Mesothelial cell of epicardium (in vitro differentiated cells): Measurements from ENCODE around the gene SLC22A5. TPM values are rescaled to one million over a fixed set of nuclear protein-coding genes. Genes with fewer than 3 reads are reported as not detected.
A peak's percentile ranks its signal among the peaks of the same experiment; 100 is the strongest.

Source experiments
- DNase-seq, 2 experiments: peaks; one replicate each; pipeline ENCODE4 v3.0.0; 2021; ENCODE audit warnings: low spot score in 2 of 2; ENCODE audit not compliant: unreplicated experiment in 2 of 2
- H3K27ac Mint-ChIP-seq: 2 replicates; pipeline ENCODE4 v1.8.0; 2021; ENCODE audit warnings: mixed read lengths
- H3K27me3 Mint-ChIP-seq: 2 replicates; pipeline ENCODE4 v1.8.0; 2021; ENCODE audit warnings: low read depth, mixed read lengths
- H3K36me3 Mint-ChIP-seq: 2 replicates; pipeline ENCODE4 v1.8.0; 2021; ENCODE audit warnings: mixed read lengths
- H3K4me1 Mint-ChIP-seq: 2 replicates; pipeline ENCODE4 v1.8.0; 2021; ENCODE audit warnings: mixed read lengths
- H3K4me3 Mint-ChIP-seq: 2 replicates; pipeline ENCODE4 v1.8.0; 2021; ENCODE audit warnings: mild to moderate bottlenecking, moderate library complexity, mixed read lengths
- H3K9me3 Mint-ChIP-seq: 2 replicates; pipeline ENCODE4 v1.8.0; 2021; ENCODE audit warnings: mixed read lengths
- total RNA-seq: library from RNA; stranded (reverse); gene quantifications from 3 replicates; pipeline ENCODE4 v1.2.1, GENCODE V29; 2021
- TF ChIP-seq, protein P1 (sequence below): fragments of 200-600 bp; sonication (generic); IDR thresholded peaks from one replicate; pipeline ENCODE4 v1.5.0; 2021; ENCODE audit warnings: antibody characterized with exemption; ENCODE audit not compliant: unreplicated experiment

The SLC22A5 gene
- total RNA-seq, 1 donor from 2014 or later = 31.1 TPM

DNA sequence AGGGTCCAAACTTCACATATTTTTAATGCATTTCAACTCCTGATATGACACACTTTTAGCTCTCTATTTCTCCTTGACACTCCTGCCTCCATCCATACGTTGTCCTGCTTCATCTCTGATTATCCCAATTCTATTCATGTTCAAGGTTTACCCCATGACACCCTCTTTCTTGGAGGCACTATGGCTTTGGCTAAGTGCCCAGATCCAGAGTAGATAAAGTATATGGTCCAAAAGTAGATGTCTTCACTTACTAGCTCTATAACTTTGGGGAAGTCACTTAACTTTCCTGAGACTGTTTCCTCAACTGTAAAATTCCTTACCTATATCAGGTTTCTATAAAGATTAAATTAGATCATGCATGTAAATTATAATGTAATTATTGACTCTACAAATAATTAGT is 36.1 kb downstream of the SLC22A5 start:
- H3K4me3 Mint-ChIP-seq = no peak overlapping the region
- DNase-seq = no peak
- TF ChIP-seq, protein P1, sequence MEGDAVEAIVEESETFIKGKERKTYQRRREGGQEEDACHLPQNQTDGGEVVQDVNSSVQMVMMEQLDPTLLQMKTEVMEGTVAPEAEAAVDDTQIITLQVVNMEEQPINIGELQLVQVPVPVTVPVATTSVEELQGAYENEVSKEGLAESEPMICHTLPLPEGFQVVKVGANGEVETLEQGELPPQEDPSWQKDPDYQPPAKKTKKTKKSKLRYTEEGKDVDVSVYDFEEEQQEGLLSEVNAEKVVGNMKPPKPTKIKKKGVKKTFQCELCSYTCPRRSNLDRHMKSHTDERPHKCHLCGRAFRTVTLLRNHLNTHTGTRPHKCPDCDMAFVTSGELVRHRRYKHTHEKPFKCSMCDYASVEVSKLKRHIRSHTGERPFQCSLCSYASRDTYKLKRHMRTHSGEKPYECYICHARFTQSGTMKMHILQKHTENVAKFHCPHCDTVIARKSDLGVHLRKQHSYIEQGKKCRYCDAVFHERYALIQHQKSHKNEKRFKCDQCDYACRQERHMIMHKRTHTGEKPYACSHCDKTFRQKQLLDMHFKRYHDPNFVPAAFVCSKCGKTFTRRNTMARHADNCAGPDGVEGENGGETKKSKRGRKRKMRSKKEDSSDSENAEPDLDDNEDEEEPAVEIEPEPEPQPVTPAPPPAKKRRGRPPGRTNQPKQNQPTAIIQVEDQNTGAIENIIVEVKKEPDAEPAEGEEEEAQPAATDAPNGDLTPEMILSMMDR = no peak
- peaks cover 28% of the 10 kb centered on the region for H3K9me3 Mint-ChIP-seq
- H3K27ac Mint-ChIP-seq = no peak overlapping the region
- H3K36me3 Mint-ChIP-seq = peaks cover 5% of the 10 kb centered on the region
- H3K27me3 Mint-ChIP-seq = no peaks in the 10 kb centered on the region
- peaks cover 19% of the 10 kb centered on the region for H3K4me1 Mint-ChIP-seq

DNA sequence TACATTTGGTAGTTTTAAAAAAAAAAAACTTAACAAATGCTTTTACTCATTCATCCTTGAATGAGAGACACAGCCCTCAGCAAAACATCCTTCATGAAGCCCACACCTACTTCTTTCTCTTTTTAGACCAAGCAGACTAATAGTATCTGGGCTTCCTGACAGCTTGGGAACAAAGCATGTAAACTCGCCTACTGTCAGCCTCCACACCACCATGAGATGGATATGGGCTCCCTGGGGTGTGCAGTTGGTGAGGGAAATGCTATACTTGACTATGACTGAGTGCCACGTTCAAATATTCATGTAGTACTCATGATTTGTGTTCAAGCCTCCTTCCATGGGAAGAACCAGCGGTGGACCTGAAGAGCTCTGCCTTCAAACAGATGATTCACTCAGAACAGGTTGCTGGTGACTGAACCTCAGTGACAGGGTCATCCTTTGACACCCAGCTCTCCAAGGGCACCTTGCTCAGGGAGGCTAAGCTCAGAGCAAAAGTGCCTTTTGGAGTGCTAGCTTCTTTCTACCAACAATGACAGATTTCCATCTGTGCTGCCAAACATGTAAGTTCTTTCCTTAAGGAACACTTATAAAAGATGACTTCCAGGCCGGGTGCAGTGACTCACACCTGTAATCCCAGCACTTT is 36.8 kb downstream of the SLC22A5 start:
- no peak overlapping the region for H3K4me3 Mint-ChIP-seq

DNA sequence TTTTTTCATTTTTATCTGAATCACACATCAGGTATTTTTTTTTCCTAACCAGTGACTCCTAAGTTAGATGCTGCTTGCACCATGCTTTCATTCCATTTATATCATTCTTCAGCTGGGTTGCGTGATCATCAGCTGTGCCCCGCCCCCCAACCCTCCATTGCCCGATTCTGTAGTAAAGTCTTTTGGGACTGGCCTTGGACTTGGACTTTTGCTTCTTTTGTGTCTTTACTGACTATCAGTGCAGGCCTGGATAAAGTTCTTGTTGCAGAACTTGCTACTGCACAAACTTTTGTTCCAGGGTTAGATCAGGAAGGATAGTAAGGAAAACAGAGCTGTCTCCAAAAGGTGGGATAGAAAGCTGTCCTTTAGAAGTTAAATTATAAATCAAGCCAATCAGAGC is 38.5 kb downstream of the SLC22A5 start:
- Mint-ChIP-seq H3K4me3 (no peak overlapping the region), H3K27me3 (no peaks in the 10 kb centered on the region), H3K36me3 (no peaks in the 10 kb centered on the region), H3K27ac (no peak overlapping the region), H3K9me3 (peaks cover 13% of the 10 kb centered on the region), H3K4me1 (peaks cover 36% of the 10 kb centered on the region)
- DNase-seq = no peak
- TF ChIP-seq, protein P1 = no peak

More for the DNA sequence above, 36.8 kb downstream of the SLC22A5 start:
- Mint-ChIP-seq H3K36me3 (peaks cover 5% of the 10 kb centered on the region), H3K27ac (no peak overlapping the region), H3K27me3 (no peaks in the 10 kb centered on the region), H3K4me1 (peaks cover 21% of the 10 kb centered on the region), H3K9me3 (peaks cover 22% of the 10 kb centered on the region)
- no peak for DNase-seq
- TF ChIP-seq, protein P1 = no peak

DNA sequence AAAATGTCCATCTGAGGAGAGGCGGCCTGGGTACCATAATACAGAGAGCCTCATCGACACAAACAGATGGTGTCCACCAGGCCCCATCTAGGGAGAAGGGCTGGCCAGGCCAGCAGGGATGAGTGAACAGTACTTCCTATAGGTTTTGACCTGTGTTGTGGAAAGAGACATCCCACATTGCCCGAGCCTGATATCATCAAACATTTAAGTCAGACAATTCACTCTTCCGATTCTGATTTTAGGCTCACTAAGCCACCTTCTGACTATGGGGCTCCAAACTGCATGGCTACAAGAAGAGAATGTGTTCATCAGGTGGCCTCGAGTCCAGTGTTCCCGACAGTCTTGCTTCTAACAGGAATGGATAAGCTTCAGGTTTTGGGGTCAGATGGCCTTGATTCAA is 38.9 kb downstream of the SLC22A5 start:
- H3K27me3 Mint-ChIP-seq = no peaks in the 10 kb centered on the region
- H3K36me3 Mint-ChIP-seq = peaks cover 2% of the 10 kb centered on the region
- no peak for DNase-seq
- H3K27ac Mint-ChIP-seq = peak overlapping the region; percentile 61
- no peak overlapping the region for H3K4me3 Mint-ChIP-seq
- peaks cover 39% of the 10 kb centered on the region for H3K4me1 Mint-ChIP-seq
- TF ChIP-seq, protein P1 = no peak
- peaks cover 12% of the 10 kb centered on the region for H3K9me3 Mint-ChIP-seq

DNA sequence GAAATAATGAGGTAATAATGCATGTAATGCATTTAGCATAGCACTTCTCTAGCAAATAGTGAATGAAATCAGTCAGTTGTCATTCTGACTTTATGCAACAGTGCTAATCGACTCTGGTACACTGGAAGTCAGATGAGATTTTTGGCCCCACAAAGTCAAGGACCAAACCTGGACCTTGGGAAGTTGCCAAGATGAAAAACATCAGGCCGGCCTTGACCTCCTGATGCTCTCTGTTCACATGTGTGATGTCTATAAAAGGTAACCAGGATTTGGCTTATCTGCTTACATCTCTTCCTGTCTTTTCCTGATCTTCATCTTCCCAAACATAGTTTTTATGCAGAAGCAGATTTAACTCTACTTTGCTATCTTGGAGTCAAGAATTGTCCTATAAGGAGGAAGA is 39.5 kb downstream of the SLC22A5 start:
- Mint-ChIP-seq H3K27me3 (no peaks in the 10 kb centered on the region), H3K27ac (peak overlapping the region; percentile 95), H3K36me3 (peaks cover 5% of the 10 kb centered on the region), H3K9me3 (peaks cover 11% of the 10 kb centered on the region), H3K4me1 (peaks cover 41% of the 10 kb centered on the region), H3K4me3 (peak overlapping the region; percentile 77)
- TF ChIP-seq, protein P1 = no peak
- DNase-seq = no peak
